Measurements from ENCODE around the gene SET. TPM values are rescaled to one million over a fixed set of nuclear protein-coding genes. Genes with fewer than 3 reads are reported as not detected.

SET gene
- total RNA-seq, 2 experiments from 2014 or later = 578 to 592 TPM

DNA sequence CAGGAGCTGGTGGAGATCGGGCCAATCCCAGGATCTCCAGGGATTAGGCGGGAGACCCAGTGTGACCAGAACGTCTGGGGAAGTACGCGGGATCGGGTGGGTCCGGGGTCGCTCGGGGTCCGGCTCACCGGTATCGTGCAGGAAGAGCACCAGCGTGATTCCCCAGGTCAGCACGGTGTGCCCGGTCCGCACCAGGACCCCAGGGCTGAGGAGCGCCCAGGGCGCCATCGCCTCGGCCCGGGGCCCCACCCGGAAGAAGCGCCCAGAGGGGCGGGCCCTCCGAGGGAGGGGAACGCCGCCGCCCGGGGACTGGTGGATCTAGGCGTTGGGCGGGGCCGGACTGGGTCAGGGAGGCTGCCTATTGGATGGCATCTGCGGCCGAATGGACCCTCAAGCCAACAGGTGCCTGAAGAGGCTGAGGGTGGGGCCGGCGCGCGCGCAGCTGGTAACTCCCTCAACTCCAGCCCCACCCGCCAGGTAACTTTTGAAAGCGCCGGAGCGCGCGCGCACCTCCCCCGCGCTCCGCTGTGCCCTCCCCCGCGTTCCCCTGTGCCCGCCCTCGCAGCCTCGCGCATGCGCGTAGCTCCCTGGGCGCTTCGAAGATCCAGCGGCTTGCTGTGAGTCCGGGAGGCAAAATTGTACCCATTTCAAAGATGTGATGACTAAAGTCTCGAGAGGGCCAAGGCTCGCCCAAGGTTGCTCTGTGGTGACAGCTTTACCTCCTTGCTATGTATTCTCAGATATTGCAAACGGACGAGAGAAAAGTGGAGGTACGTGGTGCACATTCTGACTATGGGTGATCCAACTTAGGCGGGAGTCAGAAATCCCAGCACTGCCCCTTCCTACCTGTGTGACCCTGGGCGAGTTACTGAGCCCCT is 35.1 kb downstream of the SET start, which contains the start of gene ZDHHC12:
TSS of gene ZDHHC12 (minus strand) at position 262 of the 878 bp plus-strand sequence. CDS start at position 228, 34 bp downstream.
- CTCF ChIA-PET = interaction anchor here (0.5 to 3.4 kb wide), 7 partner anchors 9 to 433 kb away, joined by 3 to 20 read pairs (median 3); partner anchors contain the start of genes DOLK, ENDOG, NUP188 and PKN3
- Mint-ChIP-seq H3K27me3 (no peaks in the 10 kb centered on the region), H3K27ac (peak within 1 kb of the TSS; percentile 91), H3K4me1 (ENCODE audit: low read depth) (peaks cover 31% of the 10 kb centered on the region), H3K9me3 (no peaks in the 10 kb centered on the region), H3K4me3 (peak within 1 kb of the TSS; percentile 95), H3K36me3 (peaks cover 8% of the 10 kb centered on the region)
- POLR2A ChIA-PET = interaction anchor here (0.5 to 1.8 kb wide), 17 partner anchors 10 to 1213 kb away, joined by 3 to 5 read pairs (median 3); partner anchors contain the start of genes GLE1, SET and SPOUT1
- DNase-seq = peak; percentile 99
- intact Hi-C loops (cut with micrococcal nuclease) = loop anchor here (2.0 to 5.0 kb wide), 4 partner anchors 35 to 93 kb away; partner anchors contain the start of genes ENDOG, SET, TBC1D13 and ZER1

DNA sequence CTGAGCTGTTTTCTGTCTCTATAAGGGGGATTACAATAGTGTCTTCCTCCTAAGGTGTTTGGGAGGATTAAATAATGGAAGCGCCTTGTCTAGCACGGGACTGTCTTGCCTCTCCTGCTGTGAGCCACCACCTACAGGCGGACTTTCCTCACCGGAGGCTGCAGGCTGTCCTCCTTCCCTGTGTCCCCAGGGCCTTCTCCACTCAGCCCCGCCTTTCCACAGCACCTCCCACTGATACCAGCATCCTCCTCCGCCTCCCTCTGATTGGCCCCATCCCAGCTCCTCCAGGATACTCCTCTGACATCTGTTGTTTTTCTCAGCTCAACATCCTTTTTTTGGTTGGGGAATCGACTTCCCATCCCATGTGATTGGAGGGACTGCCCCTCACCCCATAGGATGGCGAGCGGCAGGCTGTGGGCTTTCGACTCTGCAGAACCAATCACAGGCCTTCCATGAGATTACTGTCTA is 35.8 kb downstream of the SET start:
- Mint-ChIP-seq H3K27ac (peak overlapping the region; percentile 84), H3K27me3 (no peaks in the 10 kb centered on the region), H3K36me3 (peaks cover 6% of the 10 kb centered on the region), H3K4me1 (ENCODE audit: low read depth) (peaks cover 31% of the 10 kb centered on the region), H3K9me3 (no peaks in the 10 kb centered on the region), H3K4me3 (peak overlapping the region; percentile 95)
- peak; percentile 79 for DNase-seq
- ChIA-PET POLR2A (interaction anchor here (0.5 to 1.8 kb wide), 14 partner anchors 33 to 447 kb away, joined by 3 to 5 read pairs (median 3); partner anchors contain the start of genes GLE1, SET and SPOUT1), CTCF (interaction anchor here (0.5 to 3.4 kb wide), 6 partner anchors 9 to 433 kb away, joined by 3 to 20 read pairs (median 4); partner anchors contain the start of genes DOLK, ENDOG, NUP188 and PKN3)
- intact Hi-C loops (cut with micrococcal nuclease) = loop anchor here (2.0 to 5.0 kb wide), 4 partner anchors 36 to 93 kb away; partner anchors contain the start of genes ENDOG, SET, TBC1D13 and ZER1

DNA sequence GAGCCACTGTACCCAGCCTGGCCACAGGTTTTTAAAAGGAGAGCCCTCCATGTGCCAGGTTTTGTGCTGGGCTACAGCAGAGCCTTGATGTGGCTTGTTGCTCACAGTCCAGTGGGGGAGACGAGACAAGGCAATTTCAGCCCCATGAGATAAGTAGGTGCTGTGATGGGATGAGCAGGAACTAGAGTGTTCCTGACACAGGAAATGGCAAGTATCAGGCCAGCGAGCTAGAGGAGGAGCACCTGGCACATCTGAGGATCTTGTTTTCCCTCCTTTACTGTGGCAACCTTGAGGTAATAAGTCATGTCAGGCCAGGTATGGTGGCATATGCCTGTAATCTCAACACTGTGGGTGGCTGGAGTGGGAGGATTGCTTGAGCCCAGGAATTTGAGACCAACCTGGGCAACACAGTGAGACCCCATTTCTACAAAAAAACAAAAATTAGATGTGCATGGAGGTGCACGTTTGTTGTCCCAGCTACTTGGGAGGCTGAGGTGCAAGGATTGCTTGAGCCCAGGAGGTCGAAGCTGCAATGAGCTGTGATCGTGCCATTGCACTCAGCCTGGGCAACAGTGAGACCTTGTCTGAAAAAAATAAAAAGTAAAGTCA is 38.7 kb downstream of the SET start:
- CTCF ChIA-PET = no interaction called here
- Mint-ChIP-seq H3K9me3 (no peaks in the 10 kb centered on the region), H3K4me3 (no peak overlapping the region), H3K4me1 (ENCODE audit: low read depth) (peaks cover 25% of the 10 kb centered on the region), H3K27ac (no peak overlapping the region), H3K36me3 (no peaks in the 10 kb centered on the region), H3K27me3 (no peaks in the 10 kb centered on the region)
- no peak for DNase-seq
- POLR2A ChIA-PET = no interaction called here
- intact Hi-C loops (cut with micrococcal nuclease) = no loop called here

DNA sequence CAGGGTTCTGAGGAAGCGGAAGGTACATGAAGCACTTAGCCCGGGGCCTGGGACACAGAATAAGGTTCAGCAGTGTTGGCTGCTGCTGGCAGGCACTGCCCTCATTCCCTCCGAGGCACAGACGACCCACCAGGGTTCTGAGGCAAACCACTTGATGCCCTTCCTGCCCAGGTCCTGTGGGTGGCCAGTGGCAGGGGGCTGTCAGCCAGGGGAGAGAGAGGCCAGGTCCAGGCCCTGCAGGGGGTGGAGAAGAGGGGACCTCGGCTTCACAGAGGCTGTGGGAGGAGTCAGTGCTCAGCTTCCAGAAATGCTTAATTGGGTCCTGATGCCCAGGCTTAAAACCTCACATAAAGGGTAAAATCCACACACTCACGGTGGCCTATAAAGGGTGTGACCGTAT is 39.3 kb downstream of the SET start:
- no peaks in the 10 kb centered on the region for H3K36me3 Mint-ChIP-seq
- intact Hi-C loops (cut with micrococcal nuclease) = no loop called here
- peaks cover 20% of the 10 kb centered on the region for H3K4me1 Mint-ChIP-seq (ENCODE audit: low read depth)
- DNase-seq = no peak
- ChIA-PET CTCF (no interaction called here), POLR2A (no interaction called here)
- no peak overlapping the region for H3K27ac Mint-ChIP-seq
- no peak overlapping the region for H3K4me3 Mint-ChIP-seq
- H3K9me3 Mint-ChIP-seq = no peaks in the 10 kb centered on the region
- H3K27me3 Mint-ChIP-seq = no peaks in the 10 kb centered on the region

DNA sequence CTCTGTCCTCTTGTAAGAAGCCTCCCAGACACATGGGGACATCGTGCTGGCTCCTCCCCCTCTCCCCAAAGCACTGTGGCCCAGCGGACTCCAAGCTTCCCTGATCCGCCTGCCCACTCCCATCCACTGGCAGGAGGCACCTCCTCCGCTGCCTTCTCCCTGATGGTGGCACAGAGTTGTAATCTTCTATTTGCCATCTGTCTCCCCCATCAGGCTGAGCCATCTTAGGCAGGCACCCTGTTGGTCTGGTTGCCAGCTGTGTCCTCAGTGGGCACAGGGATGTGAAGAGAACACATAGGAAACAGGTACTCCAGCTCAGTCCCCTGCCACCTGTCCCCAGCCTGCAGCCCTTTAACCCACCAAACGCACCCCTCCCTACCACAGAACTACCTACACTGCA is 40.3 kb downstream of the SET start:
- H3K36me3 Mint-ChIP-seq = no peaks in the 10 kb centered on the region
- H3K4me3 Mint-ChIP-seq = no peak overlapping the region
- peaks cover 15% of the 10 kb centered on the region for H3K4me1 Mint-ChIP-seq (ENCODE audit: low read depth)
- no peaks in the 10 kb centered on the region for H3K9me3 Mint-ChIP-seq
- H3K27ac Mint-ChIP-seq = no peak overlapping the region
- CTCF ChIA-PET = no interaction called here
- POLR2A ChIA-PET = interaction anchor here (0.5 kb wide), 1 partner anchor 10 kb away, joined by 3 read pairs; no protein-coding TSS in a partner anchor
- intact Hi-C loops (cut with micrococcal nuclease) = no loop called here
- DNase-seq = no peak
- H3K27me3 Mint-ChIP-seq = no peaks in the 10 kb centered on the region

DNA sequence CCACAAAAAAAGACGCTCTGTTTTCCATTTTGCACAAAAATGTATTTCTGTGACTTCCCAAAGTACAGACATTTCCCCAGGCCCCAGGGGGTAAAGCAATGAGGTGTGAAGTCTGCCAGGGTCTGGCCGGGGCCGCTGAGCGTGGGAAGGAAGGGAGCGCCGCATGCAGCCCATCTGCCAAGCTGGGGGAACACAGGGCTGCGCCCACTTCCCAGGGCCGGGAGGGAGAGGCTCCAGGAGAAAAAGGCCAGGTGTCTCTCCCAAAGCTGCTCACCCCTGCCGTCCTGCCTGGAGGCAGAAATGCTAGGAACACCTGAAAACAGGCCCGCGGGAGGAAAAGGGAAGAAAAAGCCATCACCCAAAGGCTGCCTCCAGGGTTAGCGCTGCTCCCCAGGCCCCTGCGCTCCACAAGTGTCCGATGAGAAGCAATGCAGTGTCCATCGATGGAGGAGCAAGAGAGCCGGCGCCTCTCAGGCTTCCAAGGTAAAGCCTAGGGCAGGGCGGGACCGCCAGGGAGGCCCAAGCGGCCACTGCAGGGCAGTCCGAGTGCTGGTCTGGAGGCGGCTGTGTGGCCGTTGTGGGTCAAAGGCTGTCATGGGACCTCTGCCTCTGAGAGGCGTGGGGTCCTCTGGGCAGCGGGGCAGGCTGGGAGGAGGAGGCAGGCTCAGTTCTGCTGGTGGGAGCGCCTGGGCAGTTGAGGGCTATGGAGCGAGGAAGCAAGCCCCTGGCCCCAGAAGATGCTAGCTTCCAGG is 40.9 kb downstream of the SET start:
- intact Hi-C loops (cut with micrococcal nuclease) = no loop called here
- no peak for DNase-seq
- ChIA-PET CTCF (no interaction called here), POLR2A (interaction anchor here (0.5 kb wide), 1 partner anchor 9 kb away, joined by 3 read pairs; no protein-coding TSS in a partner anchor)
- H3K27me3 Mint-ChIP-seq = no peaks in the 10 kb centered on the region
- H3K4me1 Mint-ChIP-seq (ENCODE audit: low read depth) = peaks cover 10% of the 10 kb centered on the region
- H3K4me3 Mint-ChIP-seq = no peak overlapping the region
- H3K27ac Mint-ChIP-seq = no peak overlapping the region
- H3K9me3 Mint-ChIP-seq = no peaks in the 10 kb centered on the region
- H3K36me3 Mint-ChIP-seq = no peaks in the 10 kb centered on the region

DNA sequence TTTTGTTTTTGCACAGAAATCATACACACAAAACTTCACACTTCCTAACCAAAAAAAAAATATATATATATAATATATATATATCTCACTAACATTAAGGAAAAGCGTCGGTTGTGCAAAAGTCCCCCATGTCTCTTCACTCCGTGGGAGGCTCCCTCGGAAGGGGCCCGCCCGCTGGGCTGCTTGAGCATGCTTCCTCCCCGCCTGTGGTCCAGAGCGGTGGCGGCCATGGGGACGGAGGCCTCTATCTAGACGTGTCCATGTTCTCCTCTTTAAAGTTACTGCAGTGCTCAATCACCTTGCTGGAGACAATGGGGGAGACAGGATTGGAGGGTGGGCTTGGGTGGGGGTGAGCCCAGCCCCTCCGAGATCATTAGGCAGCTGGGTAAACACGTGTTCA is 42.1 kb downstream of the SET start:
- no peaks in the 10 kb centered on the region for H3K27me3 Mint-ChIP-seq
- H3K4me3 Mint-ChIP-seq = no peak overlapping the region
- no peaks in the 10 kb centered on the region for H3K9me3 Mint-ChIP-seq
- peaks cover 2% of the 10 kb centered on the region for H3K36me3 Mint-ChIP-seq
- H3K4me1 Mint-ChIP-seq (ENCODE audit: low read depth) = peaks cover 2% of the 10 kb centered on the region
- ChIA-PET POLR2A (no interaction called here), CTCF (no interaction called here)
- DNase-seq = no peak
- no peak overlapping the region for H3K27ac Mint-ChIP-seq
- intact Hi-C loops (cut with micrococcal nuclease) = no loop called here

DNA sequence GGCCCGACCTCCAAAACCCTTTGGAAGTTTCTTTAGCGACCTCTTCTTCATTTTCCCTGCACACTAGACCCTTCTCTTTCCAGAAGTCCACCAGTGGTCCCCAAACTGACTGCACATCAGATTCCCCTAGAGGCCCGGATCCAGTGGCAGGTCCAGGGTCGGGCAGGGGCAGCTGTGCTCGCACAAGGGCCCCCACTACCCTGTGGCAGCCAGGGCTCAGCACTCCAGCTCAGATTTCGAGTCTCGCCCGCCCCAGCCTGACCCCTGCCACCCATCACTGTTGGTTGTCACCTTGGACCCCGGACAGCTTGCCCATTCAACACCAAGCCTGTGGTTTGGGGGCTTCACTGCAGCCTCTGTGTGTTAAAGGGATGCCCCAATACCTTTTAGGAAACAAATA is 42.7 kb downstream of the SET start:
- peaks cover 2% of the 10 kb centered on the region for H3K36me3 Mint-ChIP-seq
- no peaks in the 10 kb centered on the region for H3K4me1 Mint-ChIP-seq (ENCODE audit: low read depth)
- intact Hi-C loops (cut with micrococcal nuclease) = no loop called here
- no peak overlapping the region for H3K4me3 Mint-ChIP-seq
- no peaks in the 10 kb centered on the region for H3K27me3 Mint-ChIP-seq
- DNase-seq = no peak
- ChIA-PET CTCF (interaction anchor here (0.6 kb wide), 1 partner anchor 142 kb away, joined by 4 read pairs; no protein-coding TSS in a partner anchor), POLR2A (no interaction called here)
- H3K9me3 Mint-ChIP-seq = no peaks in the 10 kb centered on the region
- H3K27ac Mint-ChIP-seq = no peak overlapping the region

DNA sequence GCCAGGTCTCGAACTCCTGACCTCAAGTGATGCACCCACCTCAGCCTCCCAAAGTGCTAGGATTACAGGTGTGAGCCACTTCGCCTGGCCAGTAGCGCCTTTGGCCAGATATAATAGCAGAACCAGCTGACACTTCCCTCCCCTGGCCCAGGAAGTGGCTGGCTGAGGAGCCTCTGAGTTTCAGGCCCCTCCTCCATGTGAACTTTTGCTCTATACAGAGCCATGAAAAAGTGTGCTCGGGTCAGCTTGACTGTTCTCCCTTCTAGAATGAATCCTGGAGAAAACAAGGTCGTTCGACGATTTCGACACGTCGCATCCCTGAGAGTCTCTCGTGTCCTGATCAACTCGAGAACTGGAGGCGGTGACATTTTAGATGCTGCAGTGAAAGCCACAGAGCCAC is 43.6 kb downstream of the SET start:
- POLR2A ChIA-PET = no interaction called here
- DNase-seq = no peak
- intact Hi-C loops (cut with micrococcal nuclease) = no loop called here

DNA sequence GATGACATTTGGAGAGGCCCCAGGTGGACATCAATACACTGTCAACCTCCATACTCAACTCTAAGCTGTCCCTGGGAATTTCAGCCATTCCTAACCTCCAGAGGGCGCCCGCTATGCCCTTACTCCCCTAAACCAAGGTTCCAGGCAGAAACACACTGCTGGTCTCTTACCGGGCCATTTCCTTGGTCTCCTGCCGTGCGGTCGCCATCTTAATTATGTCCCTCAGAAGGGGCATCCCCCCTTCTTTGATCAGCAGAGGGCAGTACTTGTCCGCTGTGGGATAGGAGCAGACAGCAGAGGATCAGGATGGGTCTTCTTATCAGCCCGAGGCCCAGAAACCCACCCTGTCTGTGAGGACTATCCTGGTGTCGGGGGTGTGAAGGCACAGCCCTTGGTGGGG is 44.2 kb downstream of the SET start:
- H3K9me3 Mint-ChIP-seq = no peaks in the 10 kb centered on the region
- CTCF ChIA-PET = interaction anchor here (1.5 kb wide), 1 partner anchor 9 kb away, joined by 4 read pairs; the partner anchor contains the start of gene ZDHHC12
- H3K27ac Mint-ChIP-seq = no peak overlapping the region
- POLR2A ChIA-PET = no interaction called here
- DNase-seq = peak; percentile 33
- intact Hi-C loops (cut with micrococcal nuclease) = no loop called here
- no peaks in the 10 kb centered on the region for H3K27me3 Mint-ChIP-seq
- peaks cover 8% of the 10 kb centered on the region for H3K36me3 Mint-ChIP-seq
- H3K4me1 Mint-ChIP-seq (ENCODE audit: low read depth) = no peaks in the 10 kb centered on the region
- H3K4me3 Mint-ChIP-seq = no peak overlapping the region

More for the DNA sequence above, 43.6 kb downstream of the SET start:
- Mint-ChIP-seq H3K27ac (no peak overlapping the region), H3K9me3 (no peaks in the 10 kb centered on the region), H3K27me3 (no peaks in the 10 kb centered on the region), H3K36me3 (peaks cover 7% of the 10 kb centered on the region), H3K4me1 (ENCODE audit: low read depth) (no peaks in the 10 kb centered on the region), H3K4me3 (no peak overlapping the region)
- CTCF ChIA-PET = interaction anchor here (0.6 to 1.5 kb wide), 2 partner anchors 8 to 141 kb away, joined by 4 read pairs; partner anchors contain the start of gene ZDHHC12

DNA sequence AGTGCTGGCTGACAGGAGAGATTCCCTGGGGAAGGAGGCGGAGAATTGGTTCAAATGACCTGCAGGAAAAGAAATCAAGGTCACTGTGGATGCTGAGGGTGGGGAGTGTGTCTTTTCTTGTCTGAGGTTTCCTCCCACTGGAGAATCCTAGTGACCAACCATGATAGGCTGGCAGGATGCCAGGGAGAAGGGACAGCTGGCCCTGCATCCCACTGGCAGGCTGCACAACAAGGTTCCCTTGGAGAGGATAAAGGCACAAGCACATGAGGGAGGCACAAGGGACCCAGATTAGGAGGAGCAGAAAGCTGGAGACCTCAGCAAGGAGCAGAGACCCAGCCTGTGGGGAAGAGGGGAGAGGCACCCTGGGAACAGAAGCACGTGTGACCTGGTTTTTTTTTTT is 46.4 kb downstream of the SET start:
- POLR2A ChIA-PET = no interaction called here
- Mint-ChIP-seq H3K27me3 (no peaks in the 10 kb centered on the region), H3K9me3 (no peaks in the 10 kb centered on the region)

More for the DNA sequence above, 46.4 kb downstream of the SET start:
- Mint-ChIP-seq H3K4me3 (no peak overlapping the region), H3K36me3 (peaks cover 12% of the 10 kb centered on the region), H3K4me1 (ENCODE audit: low read depth) (no peaks in the 10 kb centered on the region), H3K27ac (no peak overlapping the region)
- intact Hi-C loops (cut with micrococcal nuclease) = no loop called here
- CTCF ChIA-PET = no interaction called here
- no peak for DNase-seq

Data from activated CD4-positive, alpha-beta memory T cell treated with anti-CD3 and anti-CD28 coated beads for 36 hours (primary cell).